Sigmoid colon (tissue), 4 donors: Measurements from ENCODE around the gene CR1.

Experiments
- CTCF ChIP-seq, 4 experiments: fragments of 450-650 bp in 3 of 4; fragments of 200-600 bp in 1 of 4; IDR thresholded peaks; one replicate each; pipeline ENCODE4 v1.5.1; 2016 to 2019; ENCODE audit warnings: antibody characterized with exemption in 4 of 4, mild to moderate bottlenecking in 3 of 4, moderate library complexity in 2 of 4
- EP300 ChIP-seq, 4 donors: sonication (generic); formaldehyde crosslinking; IDR thresholded peaks; one replicate each; pipeline ENCODE4 v1.6.1; 2017; ENCODE audit warnings: antibody characterized with exemption in 4 of 4
- POLR2A ChIP-seq, 2 donors: fragments of 450-650 bp; IDR thresholded peaks; one replicate each; pipeline ENCODE4 v1.6.1; 2016; ENCODE audit warnings: antibody characterized with exemption in 2 of 2, mild to moderate bottlenecking in 2 of 2, moderate library complexity in 2 of 2
- POLR2AphosphoS5 ChIP-seq, 4 donors: sonication (generic); formaldehyde crosslinking; IDR thresholded peaks; one replicate each; pipeline ENCODE4 v1.6.1; 2017; ENCODE audit warnings: antibody characterized with exemption in 4 of 4

- no peak for TF ChIP-seq CTCF (IDR thresholded peaks at IDR 0.05)
- TF ChIP-seq POLR2AphosphoS5 (IDR thresholded peaks at IDR 0.05) = no peak
- no peak for TF ChIP-seq POLR2A (IDR thresholded peaks at IDR 0.05)
- TF ChIP-seq EP300 (IDR thresholded peaks at IDR 0.05) = no peak
Observed at GRCh38 chr1:207647671-207648333, 151.8 kb downstream of the CR1 start.
